Hepatocyte (in vitro differentiated cells): ENCODE data around the gene C20orf202.

Experiments
- EZH2 ChIP-seq: fragments of 200-600 bp; sonication (generic); IDR thresholded peaks from 2 replicates; pipeline ENCODE4 v1.6.1; 2016; ENCODE audit warnings: antibody characterized with exemption, mild to moderate bottlenecking, borderline replicate concordance
- TF ChIP-seq, protein P1 (sequence below): fragments of 200-600 bp; sonication (generic); IDR thresholded peaks from 2 replicates; pipeline ENCODE4 v1.5.1; 2016; ENCODE audit warnings: antibody characterized with exemption, mild to moderate bottlenecking; ENCODE audit not compliant: poor library complexity

GRCh38 chr20:1163653-1164052 is 39.6 kb upstream of the C20orf202 start:
- TF ChIP-seq, protein P1, sequence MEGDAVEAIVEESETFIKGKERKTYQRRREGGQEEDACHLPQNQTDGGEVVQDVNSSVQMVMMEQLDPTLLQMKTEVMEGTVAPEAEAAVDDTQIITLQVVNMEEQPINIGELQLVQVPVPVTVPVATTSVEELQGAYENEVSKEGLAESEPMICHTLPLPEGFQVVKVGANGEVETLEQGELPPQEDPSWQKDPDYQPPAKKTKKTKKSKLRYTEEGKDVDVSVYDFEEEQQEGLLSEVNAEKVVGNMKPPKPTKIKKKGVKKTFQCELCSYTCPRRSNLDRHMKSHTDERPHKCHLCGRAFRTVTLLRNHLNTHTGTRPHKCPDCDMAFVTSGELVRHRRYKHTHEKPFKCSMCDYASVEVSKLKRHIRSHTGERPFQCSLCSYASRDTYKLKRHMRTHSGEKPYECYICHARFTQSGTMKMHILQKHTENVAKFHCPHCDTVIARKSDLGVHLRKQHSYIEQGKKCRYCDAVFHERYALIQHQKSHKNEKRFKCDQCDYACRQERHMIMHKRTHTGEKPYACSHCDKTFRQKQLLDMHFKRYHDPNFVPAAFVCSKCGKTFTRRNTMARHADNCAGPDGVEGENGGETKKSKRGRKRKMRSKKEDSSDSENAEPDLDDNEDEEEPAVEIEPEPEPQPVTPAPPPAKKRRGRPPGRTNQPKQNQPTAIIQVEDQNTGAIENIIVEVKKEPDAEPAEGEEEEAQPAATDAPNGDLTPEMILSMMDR = no peak
- no peak for TF ChIP-seq EZH2
